ENCODE data around the gene NEURL1B. TPM values are rescaled to one million over a fixed set of nuclear protein-coding genes. Genes with fewer than 3 reads are reported as not detected.
A peak's percentile ranks its signal among the peaks of the same experiment; 100 is the strongest.

The NEURL1B gene
- total and polyA plus RNA-seq, 11 donors: 11.8 to 47.1 (median 25.8) TPM

DNA sequence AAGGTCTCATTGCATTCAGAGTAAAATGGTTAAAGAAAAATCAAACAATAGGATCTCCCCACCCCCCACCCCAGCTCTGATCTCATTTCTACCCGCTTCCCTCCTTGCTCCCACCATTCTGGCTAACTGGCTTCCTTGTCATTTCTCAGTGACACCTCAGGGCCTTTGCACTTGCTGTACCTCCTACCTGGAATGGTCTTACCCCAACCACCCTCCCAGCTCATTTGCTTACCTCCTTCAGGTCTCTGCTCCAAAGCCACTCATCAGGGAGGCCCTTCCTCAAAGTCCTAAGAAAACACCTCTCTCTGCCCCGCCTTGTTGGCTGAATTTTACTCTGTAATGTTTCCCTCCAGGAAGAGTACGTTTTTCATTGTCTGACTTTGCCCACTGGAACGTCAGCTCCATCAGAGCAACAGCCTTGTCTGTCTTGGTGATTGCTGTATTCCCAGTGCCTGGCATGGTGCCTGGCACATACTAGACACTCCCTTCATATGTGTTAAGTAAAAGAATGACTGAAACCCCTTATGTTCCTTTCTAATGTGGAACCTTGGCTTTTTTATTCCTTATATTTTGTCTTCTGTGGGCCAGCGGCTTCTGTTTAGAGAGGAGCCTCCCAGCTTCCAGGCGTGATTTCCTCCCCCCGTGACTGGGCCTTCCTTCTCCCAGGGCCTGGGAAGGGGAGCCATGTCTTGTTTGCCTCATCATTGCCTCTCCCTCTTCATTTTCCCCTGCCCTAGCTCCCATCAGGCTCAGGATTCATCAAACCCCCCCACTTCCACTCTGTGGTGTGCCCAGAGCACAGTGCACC lies 26.9 kb downstream of the NEURL1B start:
- TF ChIP-seq POLR2A (IDR thresholded peaks at IDR 0.05): no peak
- TF ChIP-seq, protein P1, sequence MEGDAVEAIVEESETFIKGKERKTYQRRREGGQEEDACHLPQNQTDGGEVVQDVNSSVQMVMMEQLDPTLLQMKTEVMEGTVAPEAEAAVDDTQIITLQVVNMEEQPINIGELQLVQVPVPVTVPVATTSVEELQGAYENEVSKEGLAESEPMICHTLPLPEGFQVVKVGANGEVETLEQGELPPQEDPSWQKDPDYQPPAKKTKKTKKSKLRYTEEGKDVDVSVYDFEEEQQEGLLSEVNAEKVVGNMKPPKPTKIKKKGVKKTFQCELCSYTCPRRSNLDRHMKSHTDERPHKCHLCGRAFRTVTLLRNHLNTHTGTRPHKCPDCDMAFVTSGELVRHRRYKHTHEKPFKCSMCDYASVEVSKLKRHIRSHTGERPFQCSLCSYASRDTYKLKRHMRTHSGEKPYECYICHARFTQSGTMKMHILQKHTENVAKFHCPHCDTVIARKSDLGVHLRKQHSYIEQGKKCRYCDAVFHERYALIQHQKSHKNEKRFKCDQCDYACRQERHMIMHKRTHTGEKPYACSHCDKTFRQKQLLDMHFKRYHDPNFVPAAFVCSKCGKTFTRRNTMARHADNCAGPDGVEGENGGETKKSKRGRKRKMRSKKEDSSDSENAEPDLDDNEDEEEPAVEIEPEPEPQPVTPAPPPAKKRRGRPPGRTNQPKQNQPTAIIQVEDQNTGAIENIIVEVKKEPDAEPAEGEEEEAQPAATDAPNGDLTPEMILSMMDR (IDR thresholded peaks at IDR 0.05): no peak
- 50 to 63% (median 60%) methylated on average over 7 of the region's 7 CpGs for WGBS, 4 donors
- Histone ChIP-seq H3K9me3 (no peaks in the 10 kb centered on the region), H3K4me1 (peaks cover 2 to 89% (median 52%) of the 10 kb centered on the region in 12 donors), H3K4me3 (no peak overlapping the region), H3K27me3 (no peaks in the 10 kb centered on the region), H3K27ac (peak overlapping the region; percentile 10 to 74 (median 49)), H3K36me3 (peaks cover 0 to 34% (median 29%) of the 10 kb centered on the region in 9 donors)
- intact Hi-C loops (cut with DNase I): loop anchor here in 2 of 10 donors (2.0 kb wide), 1 partner anchor 29 kb away; no protein-coding TSS in a partner anchor
- ATAC-seq (peak in 1 of 4 donors; percentile 27), DNase-seq (no peak)

DNA sequence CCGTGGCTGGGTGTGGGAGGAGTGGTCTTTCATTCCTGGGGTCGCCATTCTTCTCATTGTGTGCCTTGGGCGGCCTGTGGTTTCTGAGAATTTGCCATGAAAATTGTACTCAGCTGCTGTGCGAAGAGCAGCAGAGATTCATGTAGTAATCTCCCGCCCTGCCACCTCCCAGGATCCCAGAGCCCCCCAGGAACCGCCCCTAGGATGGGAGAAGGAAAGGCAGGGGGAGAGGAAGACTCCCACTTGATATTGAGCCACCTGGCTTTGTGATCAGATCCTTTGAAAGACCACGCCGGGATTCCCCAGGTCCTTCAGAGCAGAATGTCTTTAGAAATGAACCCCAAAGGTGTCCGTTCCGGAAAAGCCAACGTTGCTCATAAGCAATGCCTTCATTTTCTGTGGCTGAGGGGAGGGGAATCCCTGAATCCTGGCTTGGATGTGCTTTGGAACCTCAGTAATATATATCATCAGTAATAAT lies 27.6 kb downstream of the NEURL1B start:
- H3K27me3 ChIP-seq: no peaks in the 10 kb centered on the region
- WGBS, 4 donors: 49 to 71% (median 55%) methylated on average over 11 of the region's 11 CpGs
- ATAC-seq: no peak
- intact Hi-C loops (cut with DNase I): no loop called here
- no peaks in the 10 kb centered on the region for H3K9me3 ChIP-seq
- H3K27ac ChIP-seq: peak overlapping the region; percentile 10 to 74 (median 50)
- DNase-seq: no peak
- peaks cover 2 to 88% (median 50%) of the 10 kb centered on the region in 12 donors for H3K4me1 ChIP-seq
- TF ChIP-seq POLR2A (IDR thresholded peaks at IDR 0.05): no peak
- TF ChIP-seq, protein P1 (IDR thresholded peaks at IDR 0.05): no peak
- H3K4me3 ChIP-seq: no peak overlapping the region
- H3K36me3 ChIP-seq: peaks cover 0 to 41% (median 29%) of the 10 kb centered on the region in 9 donors

DNA sequence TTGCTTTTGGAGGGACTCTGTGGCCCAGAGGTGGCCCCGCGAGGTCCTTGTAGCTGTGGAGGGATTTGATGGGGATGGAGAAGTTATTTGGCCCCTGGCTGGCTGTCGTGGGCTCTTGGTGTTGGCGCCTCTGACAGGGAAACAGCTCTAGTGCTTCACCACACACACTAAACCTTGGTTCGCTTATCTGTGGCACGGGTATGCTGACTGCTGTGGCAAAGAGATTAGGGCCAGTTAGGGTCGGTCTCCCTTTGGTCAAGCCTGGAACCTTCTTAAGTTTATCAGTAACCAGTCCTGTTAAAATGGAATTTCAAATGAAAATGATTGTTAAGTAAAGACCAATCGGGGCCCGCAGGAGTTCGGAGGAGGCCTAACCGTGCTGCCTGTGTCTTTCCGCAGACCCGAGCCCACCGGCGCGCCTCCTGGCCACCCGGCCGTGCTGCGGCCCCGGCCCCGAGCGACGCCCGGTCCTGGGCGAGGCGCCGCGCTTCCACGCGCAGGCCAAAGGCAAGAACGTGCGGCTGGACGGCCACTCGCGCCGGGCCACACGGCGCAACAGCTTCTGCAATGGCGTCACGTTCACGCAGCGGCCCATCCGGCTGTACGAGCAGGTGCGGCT lies 28.4 kb downstream of the NEURL1B start:
- Histone ChIP-seq H3K9me3 (no peaks in the 10 kb centered on the region), H3K27ac (peak overlapping the region in 8 of 12 donors; percentile 23 to 74 (median 50)), H3K27me3 (no peaks in the 10 kb centered on the region), H3K36me3 (peaks cover 0 to 49% (median 29%) of the 10 kb centered on the region in 9 donors), H3K4me1 (peaks cover 2 to 84% (median 45%) of the 10 kb centered on the region in 12 donors), H3K4me3 (no peak overlapping the region)
- intact Hi-C loops (cut with DNase I): no loop called here
- 69 to 88% (median 85%) methylated on average over 41 to 45 of the region's 45 CpGs for WGBS, 4 donors
- no peak for TF ChIP-seq POLR2A (IDR thresholded peaks at IDR 0.05)
- ATAC-seq: no peak
- DNase-seq: no peak

DNA sequence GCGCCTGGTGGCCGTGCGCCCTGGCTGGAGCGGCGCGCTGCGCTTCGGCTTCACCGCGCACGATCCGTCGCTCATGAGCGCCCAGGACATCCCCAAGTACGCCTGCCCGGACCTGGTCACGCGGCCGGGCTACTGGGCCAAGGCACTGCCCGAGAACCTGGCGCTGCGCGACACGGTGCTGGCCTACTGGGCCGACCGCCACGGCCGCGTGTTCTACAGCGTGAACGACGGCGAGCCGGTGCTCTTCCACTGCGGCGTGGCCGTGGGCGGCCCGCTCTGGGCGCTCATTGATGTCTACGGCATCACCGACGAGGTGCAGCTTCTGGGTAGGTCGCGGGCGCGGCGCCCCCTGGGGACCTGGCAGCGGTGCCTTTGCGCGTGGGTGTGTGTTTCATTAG lies 28.9 kb downstream of the NEURL1B start:
- TF ChIP-seq, protein P1 (IDR thresholded peaks at IDR 0.05): no peak
- no peak for TF ChIP-seq POLR2A (IDR thresholded peaks at IDR 0.05)
- Histone ChIP-seq H3K4me3 (no peak overlapping the region), H3K4me1 (peaks cover 0 to 84% (median 44%) of the 10 kb centered on the region in 12 donors), H3K27ac (peak overlapping the region in 2 of 12 donors; percentile 51 to 74), H3K36me3 (peaks cover 0 to 53% (median 29%) of the 10 kb centered on the region in 9 donors), H3K9me3 (no peaks in the 10 kb centered on the region), H3K27me3 (no peaks in the 10 kb centered on the region)
- no peak for DNase-seq
- ATAC-seq: peak in 1 of 4 donors; percentile 12
- intact Hi-C loops (cut with DNase I): no loop called here
- 72 to 87% (median 84%) methylated on average over 38 to 51 of the region's 51 CpGs for WGBS, 4 donors

All from heart left ventricle (tissue), 16 donors.